22Rv1 (cell line): ENCODE measurements around the gene TAF10.

Source experiments
- CTCF ChIP-seq: fragments of 450-650 bp; IDR thresholded peaks from 2 replicates; pipeline ENCODE4 v1.5.1; 2017; ENCODE audit warnings: mild to moderate bottlenecking
- ZFX ChIP-seq: fragments of 450-650 bp; IDR thresholded peaks from 2 replicates; pipeline ENCODE4 v1.6.1; 2017; ENCODE audit warnings: antibody characterized with exemption, borderline replicate concordance

GRCh38 chr11:6604081-6604626 lies 7.9 kb downstream of the TAF10 start:
- TF ChIP-seq CTCF = no peak; the same call in 1 of the 2 replicates
- no peak for TF ChIP-seq ZFX
